ENCODE data around the gene TMEM176B. TPM values are rescaled to one million over a fixed set of nuclear protein-coding genes. Genes with fewer than 3 reads are reported as not detected.

The TMEM176B gene
- total RNA-seq, 1 experiment from 2014 or later: 0.31 TPM

DNA sequence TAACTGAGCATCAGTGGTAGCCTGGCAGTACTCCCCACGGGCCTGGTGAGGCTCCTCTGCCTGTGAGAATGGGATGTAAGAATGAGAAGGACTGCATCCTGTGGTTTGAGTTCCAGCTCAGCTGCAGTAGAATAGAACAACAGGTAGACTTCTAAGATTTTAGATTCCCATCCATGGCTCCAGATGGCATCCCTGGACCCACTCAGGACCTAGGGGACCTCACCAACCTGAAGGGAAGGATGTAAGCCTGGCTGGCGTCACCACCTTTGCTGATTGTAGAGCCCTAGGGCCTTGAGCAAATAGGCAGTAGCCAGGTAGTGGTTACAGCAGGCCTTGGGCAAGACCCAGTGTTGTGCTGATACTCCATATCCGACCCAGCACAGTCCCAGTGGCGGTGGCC, 42.6 kb upstream of the TMEM176B start:
- ATAC-seq (no peak), DNase-seq (ENCODE audit: low read depth, low spot score) (no peak)
- ChIA-PET POLR2A (no interaction called here), CTCF (no interaction called here)
- intact Hi-C loops (cut with micrococcal nuclease; ENCODE audit: unreplicated experiment): no loop called here
- TF ChIP-seq, protein P1, sequence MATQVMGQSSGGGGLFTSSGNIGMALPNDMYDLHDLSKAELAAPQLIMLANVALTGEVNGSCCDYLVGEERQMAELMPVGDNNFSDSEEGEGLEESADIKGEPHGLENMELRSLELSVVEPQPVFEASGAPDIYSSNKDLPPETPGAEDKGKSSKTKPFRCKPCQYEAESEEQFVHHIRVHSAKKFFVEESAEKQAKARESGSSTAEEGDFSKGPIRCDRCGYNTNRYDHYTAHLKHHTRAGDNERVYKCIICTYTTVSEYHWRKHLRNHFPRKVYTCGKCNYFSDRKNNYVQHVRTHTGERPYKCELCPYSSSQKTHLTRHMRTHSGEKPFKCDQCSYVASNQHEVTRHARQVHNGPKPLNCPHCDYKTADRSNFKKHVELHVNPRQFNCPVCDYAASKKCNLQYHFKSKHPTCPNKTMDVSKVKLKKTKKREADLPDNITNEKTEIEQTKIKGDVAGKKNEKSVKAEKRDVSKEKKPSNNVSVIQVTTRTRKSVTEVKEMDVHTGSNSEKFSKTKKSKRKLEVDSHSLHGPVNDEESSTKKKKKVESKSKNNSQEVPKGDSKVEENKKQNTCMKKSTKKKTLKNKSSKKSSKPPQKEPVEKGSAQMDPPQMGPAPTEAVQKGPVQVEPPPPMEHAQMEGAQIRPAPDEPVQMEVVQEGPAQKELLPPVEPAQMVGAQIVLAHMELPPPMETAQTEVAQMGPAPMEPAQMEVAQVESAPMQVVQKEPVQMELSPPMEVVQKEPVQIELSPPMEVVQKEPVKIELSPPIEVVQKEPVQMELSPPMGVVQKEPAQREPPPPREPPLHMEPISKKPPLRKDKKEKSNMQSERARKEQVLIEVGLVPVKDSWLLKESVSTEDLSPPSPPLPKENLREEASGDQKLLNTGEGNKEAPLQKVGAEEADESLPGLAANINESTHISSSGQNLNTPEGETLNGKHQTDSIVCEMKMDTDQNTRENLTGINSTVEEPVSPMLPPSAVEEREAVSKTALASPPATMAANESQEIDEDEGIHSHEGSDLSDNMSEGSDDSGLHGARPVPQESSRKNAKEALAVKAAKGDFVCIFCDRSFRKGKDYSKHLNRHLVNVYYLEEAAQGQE (IDR thresholded peaks at IDR 0.05; ENCODE audit: insufficient read depth in 1 of 2, low read depth in 2 of 2, low read length in 1 of 2): no peak
- TF ChIP-seq, protein P2, sequence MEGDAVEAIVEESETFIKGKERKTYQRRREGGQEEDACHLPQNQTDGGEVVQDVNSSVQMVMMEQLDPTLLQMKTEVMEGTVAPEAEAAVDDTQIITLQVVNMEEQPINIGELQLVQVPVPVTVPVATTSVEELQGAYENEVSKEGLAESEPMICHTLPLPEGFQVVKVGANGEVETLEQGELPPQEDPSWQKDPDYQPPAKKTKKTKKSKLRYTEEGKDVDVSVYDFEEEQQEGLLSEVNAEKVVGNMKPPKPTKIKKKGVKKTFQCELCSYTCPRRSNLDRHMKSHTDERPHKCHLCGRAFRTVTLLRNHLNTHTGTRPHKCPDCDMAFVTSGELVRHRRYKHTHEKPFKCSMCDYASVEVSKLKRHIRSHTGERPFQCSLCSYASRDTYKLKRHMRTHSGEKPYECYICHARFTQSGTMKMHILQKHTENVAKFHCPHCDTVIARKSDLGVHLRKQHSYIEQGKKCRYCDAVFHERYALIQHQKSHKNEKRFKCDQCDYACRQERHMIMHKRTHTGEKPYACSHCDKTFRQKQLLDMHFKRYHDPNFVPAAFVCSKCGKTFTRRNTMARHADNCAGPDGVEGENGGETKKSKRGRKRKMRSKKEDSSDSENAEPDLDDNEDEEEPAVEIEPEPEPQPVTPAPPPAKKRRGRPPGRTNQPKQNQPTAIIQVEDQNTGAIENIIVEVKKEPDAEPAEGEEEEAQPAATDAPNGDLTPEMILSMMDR (IDR thresholded peaks at IDR 0.05): no peak
- TF ChIP-seq POLR2AphosphoS5 (IDR thresholded peaks at IDR 0.05; ENCODE audit: low read depth, low read length): no peak
- TF ChIP-seq SIN3A (IDR thresholded peaks at IDR 0.05; ENCODE audit: borderline replicate concordance, insufficient read depth, low read depth, low read length): no peak
- no peak for TF ChIP-seq TCF7L2 (IDR thresholded peaks at IDR 0.05; ENCODE audit: low read depth, low read length)
- BruUV-seq (replicated peaks): no TSS peak
- in situ Hi-C loops (cut with HindIII; ENCODE audit: low pct_unique_long_range_greater_than_20kb, low sequenced_read_pairs): no loop called here
- no peaks in the 10 kb centered on the region; the same call in 1 of the 2 replicates for H3K27me3 ChIP-seq (ENCODE audit: control insufficient read depth, insufficient read depth, low read length)
- no peaks in the 10 kb centered on the region for H3K36me3 ChIP-seq (ENCODE audit: control insufficient read depth, insufficient read depth, low read length)
- H3K4me1 ChIP-seq (ENCODE audit: control insufficient read depth, insufficient read depth, low read length): no peaks in the 10 kb centered on the region
- H3K4me3 ChIP-seq (ENCODE audit: low read depth in 2 of 2, low read length in 2 of 2): no peak overlapping the region
- H3K27ac ChIP-seq (ENCODE audit: low read length): no peak overlapping the region
- H3K9me3 ChIP-seq (ENCODE audit: control insufficient read depth, insufficient read depth, low read depth, low read length): no peaks in the 10 kb centered on the region

DNA sequence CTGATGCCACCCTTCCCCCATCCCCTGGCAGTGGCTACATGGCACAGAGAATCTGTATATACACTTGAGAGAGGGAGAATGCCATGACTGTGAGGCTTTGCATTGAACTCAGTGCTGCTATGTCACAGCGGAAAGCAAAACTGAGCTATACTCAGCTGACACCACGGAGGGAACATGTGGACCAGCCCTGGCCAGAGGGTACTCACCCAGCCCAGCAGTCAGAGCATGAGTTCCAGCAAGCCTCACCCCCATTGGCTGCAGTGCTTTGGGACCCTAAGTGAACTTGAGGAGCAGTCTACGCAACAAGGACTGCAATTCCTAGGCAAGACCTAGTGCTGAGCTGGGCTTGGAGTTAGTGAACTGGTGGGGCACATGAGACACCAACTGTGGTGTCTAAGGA, 41.9 kb upstream of the TMEM176B start:
- Histone ChIP-seq H3K4me1 (ENCODE audit: control insufficient read depth, insufficient read depth, low read length) (no peaks in the 10 kb centered on the region), H3K27me3 (ENCODE audit: control insufficient read depth, insufficient read depth, low read length) (no peaks in the 10 kb centered on the region; the same call in 1 of the 2 replicates), H3K36me3 (ENCODE audit: control insufficient read depth, insufficient read depth, low read length) (no peaks in the 10 kb centered on the region), H3K4me3 (ENCODE audit: low read depth in 2 of 2, low read length in 2 of 2) (no peak overlapping the region), H3K9me3 (ENCODE audit: control insufficient read depth, insufficient read depth, low read depth, low read length) (no peaks in the 10 kb centered on the region), H3K27ac (ENCODE audit: low read length) (no peak overlapping the region)
- no peak for DNase-seq (ENCODE audit: low read depth, low spot score)
- CTCF ChIA-PET: no interaction called here
- no TSS peak for BruUV-seq (replicated peaks)
- no peak for ATAC-seq
- TF ChIP-seq, protein P1 (IDR thresholded peaks at IDR 0.05; ENCODE audit: insufficient read depth in 1 of 2, low read depth in 2 of 2, low read length in 1 of 2): no peak
- POLR2A ChIA-PET: no interaction called here
- intact Hi-C loops (cut with micrococcal nuclease; ENCODE audit: unreplicated experiment) (no loop called here), in situ Hi-C loops (cut with HindIII; ENCODE audit: low pct_unique_long_range_greater_than_20kb, low sequenced_read_pairs) (no loop called here)
